Nephron progenitor cell (in vitro differentiated cells): Measurements from ENCODE around the gene ABHD16B.

Experiments used
- DNase-seq: peaks from one replicate; pipeline ENCODE4 v3.0.0; 2021
- H3K27ac Mint-ChIP-seq: 2 replicates; pipeline ENCODE4 v1.8.0; 2021; ENCODE audit warnings: mild to moderate bottlenecking, moderate library complexity, mixed read lengths
- H3K27me3 Mint-ChIP-seq: 2 replicates; pipeline ENCODE4 v1.8.0; 2021; ENCODE audit warnings: mild to moderate bottlenecking, low read depth, mixed read lengths; ENCODE audit not compliant: poor library complexity
- H3K36me3 Mint-ChIP-seq: 2 replicates; pipeline ENCODE4 v1.8.0; 2021; ENCODE audit warnings: low read depth, mixed read lengths
- H3K4me1 Mint-ChIP-seq: 2 replicates; pipeline ENCODE4 v1.8.0; 2021; ENCODE audit warnings: mixed read lengths
- H3K4me3 Mint-ChIP-seq: 2 replicates; pipeline ENCODE4 v1.8.0; 2021; ENCODE audit warnings: mild to moderate bottlenecking, moderate library complexity, mixed read lengths
- H3K9me3 Mint-ChIP-seq: 2 replicates; pipeline ENCODE4 v1.8.0; 2021; ENCODE audit warnings: mild to moderate bottlenecking, moderate library complexity, mixed read lengths
- CTCF ChIP-seq: fragments of 200-600 bp; sonication (generic); IDR thresholded peaks from 2 replicates; pipeline ENCODE4 v1.5.0; 2021; ENCODE audit warnings: antibody characterized with exemption

The ABHD16B gene

GRCh38 chr20:63822276-63822696, 39.0 kb upstream of the ABHD16B start:
- no peak for TF ChIP-seq CTCF
- DNase-seq = no peak
- H3K27me3 Mint-ChIP-seq = peaks cover 6% of the 10 kb centered on the region
- peak overlapping the region; percentile 11 for H3K4me3 Mint-ChIP-seq
- peaks cover 34% of the 10 kb centered on the region for H3K36me3 Mint-ChIP-seq
- H3K4me1 Mint-ChIP-seq = peaks cover 59% of the 10 kb centered on the region
- H3K27ac Mint-ChIP-seq = peak overlapping the region; percentile 75
- no peaks in the 10 kb centered on the region for H3K9me3 Mint-ChIP-seq

GRCh38 chr20:63823691-63824311, 37.5 kb upstream of the ABHD16B start:
- Mint-ChIP-seq H3K4me1 (peaks cover 69% of the 10 kb centered on the region), H3K27ac (peak overlapping the region; percentile 91), H3K9me3 (no peaks in the 10 kb centered on the region), H3K27me3 (peaks cover 6% of the 10 kb centered on the region), H3K36me3 (peaks cover 34% of the 10 kb centered on the region), H3K4me3 (peak overlapping the region; percentile 23)
- TF ChIP-seq CTCF = no peak
- no peak for DNase-seq

GRCh38 chr20:63825331-63826118, 35.8 kb upstream of the ABHD16B start:
- no peak for DNase-seq
- H3K27me3 Mint-ChIP-seq = peaks cover 16% of the 10 kb centered on the region
- H3K4me3 Mint-ChIP-seq = peak overlapping the region; percentile 29
- TF ChIP-seq CTCF = no peak
- no peaks in the 10 kb centered on the region for H3K9me3 Mint-ChIP-seq
- H3K36me3 Mint-ChIP-seq = peaks cover 27% of the 10 kb centered on the region
- H3K4me1 Mint-ChIP-seq = peaks cover 69% of the 10 kb centered on the region
- H3K27ac Mint-ChIP-seq = peak overlapping the region; percentile 78

- DNase-seq = no peak
- Mint-ChIP-seq H3K27me3 (peaks cover 16% of the 10 kb centered on the region), H3K27ac (no peak overlapping the region), H3K4me1 (peaks cover 67% of the 10 kb centered on the region), H3K9me3 (no peaks in the 10 kb centered on the region), H3K4me3 (no peak overlapping the region), H3K36me3 (peaks cover 25% of the 10 kb centered on the region)
- TF ChIP-seq CTCF = no peak
Measured at GRCh38 chr20:63826753-63827152, 34.5 kb upstream of the ABHD16B start.

GRCh38 chr20:63828124-63828523, 33.2 kb upstream of the ABHD16B start:
- Mint-ChIP-seq H3K4me1 (peaks cover 58% of the 10 kb centered on the region), H3K4me3 (peak overlapping the region; percentile 96), H3K9me3 (no peaks in the 10 kb centered on the region), H3K27me3 (peaks cover 16% of the 10 kb centered on the region), H3K36me3 (peaks cover 15% of the 10 kb centered on the region), H3K27ac (no peak overlapping the region)
- no peak for TF ChIP-seq CTCF
- DNase-seq = no peak
